B cell (primary cell): ENCODE results near the gene CEP43. TPM values are rescaled to one million over a fixed set of nuclear protein-coding genes. Genes with fewer than 3 reads are reported as not detected.

ENCODE experiments used
- ATAC-seq: fragments of 200-7000 bp; cut with Tn5 transposase; one replicate; pipeline ENCODE4 v1.10.0; 2021; ENCODE audit warnings: low read depth, mild to moderate bottlenecking, moderate number of reproducible peaks, moderate library complexity
- CTCF ChIA-PET: fragments of 350-600 bp; sonication (Branson Sonifier 250); formaldehyde crosslinking; loops from one replicate; lab custom pipeline; 2021; ENCODE audit warnings: antibody characterized with exemption, inconsistent platforms; lab: Charles Lee
- POLR2A ChIA-PET: fragments of 350-600 bp; sonication (Branson Sonifier 250); formaldehyde crosslinking; loops from one replicate; lab custom pipeline; 2021; ENCODE audit warnings: antibody characterized with exemption; lab: Charles Lee
- DNase-seq: peaks from one replicate; pipeline ENCODE4 v3.0.0; 2013
- H2AFZ ChIP-seq: 2 replicates; pipeline ENCODE4 v1.6.1; 2012; ENCODE audit warnings: mild to moderate bottlenecking, low read depth, low read length; ENCODE audit not compliant: insufficient read depth, poor library complexity, severe bottlenecking
- H3K27ac ChIP-seq, 2 donors: 1 replicate in 1 of 2; 2 replicates in 1 of 2; pipeline ENCODE4 v1.5.1; 2012 to 2013; ENCODE audit warnings: low read length in 2 of 2, mild to moderate bottlenecking in 2 of 2, moderate library complexity in 1 of 2
- H3K27me3 ChIP-seq, 4 experiments: fragments of 200-600 bp in 1 of 4; sonication (generic) in 1 of 4; replicated peaks in 1 of 4; 1 replicate in 2 of 4; 2 replicates in 2 of 4; pipeline versions ENCODE4 v1.6.1 to v1.7.0; 2013 to 2016; ENCODE audit warnings: low read length in 3 of 4, mild to moderate bottlenecking in 2 of 4, mixed read lengths in 1 of 4, moderate library complexity in 1 of 4; ENCODE audit not compliant: insufficient read depth in 4 of 4, control insufficient read depth in 3 of 4; ENCODE audit errors: control extremely low read depth in 1 of 4
- H3K36me3 ChIP-seq, 2 experiments: replicated peaks in 1 of 2; 1 replicate in 1 of 2; 2 replicates in 1 of 2; pipeline versions ENCODE4 v1.6.1 to v1.7.1; 2013; ENCODE audit warnings: low read length in 1 of 2; ENCODE audit not compliant: insufficient read depth in 2 of 2, control insufficient read depth in 1 of 2; ENCODE audit errors: control extremely low read depth in 1 of 2, extremely low read depth in 1 of 2
- H3K4me1 ChIP-seq, 2 donors: fragments of 200-600 bp in 1 of 2; sonication (generic) in 1 of 2; 1 replicate in 1 of 2; 2 replicates in 1 of 2; pipeline versions ENCODE4 v1.5.1 to v1.6.1; 2013 to 2017; ENCODE audit warnings: low read length in 2 of 2; ENCODE audit not compliant: control insufficient read depth in 2 of 2, insufficient read depth in 2 of 2
- H3K4me2 ChIP-seq: replicated peaks from 2 replicates; pipeline ENCODE3; 2012; ENCODE audit warnings: mild to moderate bottlenecking, low read depth, low read length; ENCODE audit not compliant: poor library complexity, severe bottlenecking
- H3K4me3 ChIP-seq, 5 experiments: fragments of 200-600 bp in 1 of 5; sonication (generic) in 1 of 5; 1 replicate in 3 of 5; 2 replicates in 2 of 5; pipeline versions ENCODE4 v1.5.1 to v1.7.0; 2011 to 2016; ENCODE audit warnings: low read length in 4 of 5, mild to moderate bottlenecking in 4 of 5, low read depth in 2 of 5, control low read depth in 1 of 5, moderate library complexity in 1 of 5; ENCODE audit not compliant: insufficient read depth in 1 of 5; ENCODE audit errors: control extremely low read depth in 1 of 5, extremely low read depth in 1 of 5
- H3K79me2 ChIP-seq: fragments of 200-600 bp; sonication (generic); one replicate; pipeline ENCODE4 v1.6.0; 2016; ENCODE audit warnings: low read length; ENCODE audit not compliant: control insufficient read depth, insufficient read depth
- H3K9ac ChIP-seq: fragments of 200-600 bp; sonication (generic); 2 replicates; pipeline ENCODE4 v1.6.1; 2017; ENCODE audit warnings: mild to moderate bottlenecking, low read length, moderate library complexity
- H3K9me3 ChIP-seq, 3 donors: one replicate each; pipeline versions ENCODE4 v1.6.1 to v1.7.1; 2013; ENCODE audit warnings: low read length in 2 of 3; ENCODE audit not compliant: control insufficient read depth in 2 of 3, insufficient read depth in 1 of 3; ENCODE audit errors: control extremely low read depth in 1 of 3
- H4K20me1 ChIP-seq: 2 replicates; pipeline ENCODE4 v1.6.0; 2012; ENCODE audit warnings: mild to moderate bottlenecking, low read length; ENCODE audit not compliant: insufficient read depth, control insufficient read depth, poor library complexity, severe bottlenecking
- H3K27ac Mint-ChIP-seq: one replicate; pipeline ENCODE4 v1.8.0; 2021; ENCODE audit warnings: mixed read lengths
- H3K27me3 Mint-ChIP-seq: one replicate; pipeline ENCODE4 v1.8.0; 2021; ENCODE audit warnings: mixed read lengths
- H3K4me1 Mint-ChIP-seq: one replicate; pipeline ENCODE4 v1.8.0; 2021; ENCODE audit warnings: mixed read lengths
- H3K4me3 Mint-ChIP-seq: one replicate; pipeline ENCODE4 v1.8.0; 2021; ENCODE audit warnings: mixed read lengths
- H3K9me3 Mint-ChIP-seq: one replicate; pipeline ENCODE4 v1.8.0; 2022; ENCODE audit warnings: mixed read lengths; ENCODE audit not compliant: insufficient read depth
- EZH2 ChIP-seq: IDR thresholded peaks from 2 replicates; pipeline ENCODE4 v1.6.1; 2012; ENCODE audit warnings: borderline replicate concordance, low read depth, mild to moderate bottlenecking, moderate library complexity, low read length; ENCODE audit not compliant: insufficient read depth, poor library complexity, severe bottlenecking
- WGBS: methylation state at CpG from one replicate; pipeline ENCODE4 v1.1.5; 2013; ENCODE audit warnings: missing lambda C conversion rate; ENCODE audit not compliant: insufficient coverage; 5-methylcytosine and 5-hydroxymethylcytosine counted together
- intact Hi-C: fragments of 100-400 bp; cut with micrococcal nuclease; formaldehyde crosslinking; loops from one replicate; pipeline ENCODE4 v1.10.0; 2022
- polyA plus RNA-seq: library from polyadenylated mRNA; depleted of rRNA; stranded (reverse); fragments of >200 nt; gene quantifications from 2 replicates; pipeline ENCODE4 v1.2.3, GENCODE V29; 2012
- total RNA-seq, 2 donors: library from RNA; stranded (reverse); fragments of 120-200 nt in 1 of 2; gene quantifications; 1 replicate in 1 of 2; 2 replicates in 1 of 2; pipeline versions ENCODE4 v1.2.3 to v1.2.4, GENCODE V29; 2013 to 2022
- TF ChIP-seq, protein P1 (sequence below): fragments of 200-600 bp; IDR thresholded peaks from one replicate; pipeline ENCODE4 v1.8.0; 2022; ENCODE audit warnings: antibody characterized with exemption, mild to moderate bottlenecking

Gene CEP43
- total and polyA plus RNA-seq, 2 donors (not counting 1 experiment from before 2014, with no cell fraction given): 10.1 to 39.7 TPM

GRCh38 chr6:166980738-166981137, 18.5 kb upstream of the CEP43 start:
- ATAC-seq: no peak
- H3K9ac ChIP-seq: no peak overlapping the region

DNA sequence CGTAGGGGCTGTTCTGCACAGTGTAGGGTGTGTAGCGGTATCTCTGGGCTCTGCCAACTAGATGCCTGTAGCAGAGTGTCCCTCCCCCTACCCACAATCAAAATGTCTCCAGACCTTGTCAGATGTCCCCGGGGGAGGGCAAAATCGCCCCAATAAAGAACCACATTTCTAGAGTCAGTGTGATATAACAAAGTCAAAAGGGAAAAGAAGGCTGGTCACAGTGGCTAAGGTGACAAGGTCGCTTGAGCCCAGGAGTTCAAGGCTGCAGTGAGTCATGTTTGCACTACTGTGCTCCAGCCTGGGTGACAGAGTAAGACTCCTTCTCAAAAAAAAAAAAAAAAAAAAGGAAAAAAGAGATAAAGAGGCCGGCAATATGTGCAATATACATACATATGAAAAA, 11.7 kb upstream of the CEP43 start:
- H3K79me2 ChIP-seq: peaks cover 27% of the 10 kb centered on the region
- ChIA-PET POLR2A (no interaction called here), CTCF (interaction anchor here (1.1 to 8.7 kb wide), 10 partner anchors 18 to 213 kb away, joined by 3 to 130 read pairs (median 48); partner anchors contain the start of gene RNASET2)
- H3K36me3 ChIP-seq: no peaks in the 10 kb centered on the region
- no peak overlapping the region for H3K27ac ChIP-seq
- ATAC-seq: no peak
- intact Hi-C loops: loop anchor here (5.0 kb wide), 1 partner anchor 300 kb away; no protein-coding TSS in a partner anchor
- H3K27me3 Mint-ChIP-seq: no peaks in the 10 kb centered on the region
- H3K4me3 ChIP-seq: no peak overlapping the region
- no peak overlapping the region for H2AFZ ChIP-seq
- no peak for TF ChIP-seq EZH2
- TF ChIP-seq, protein P1, sequence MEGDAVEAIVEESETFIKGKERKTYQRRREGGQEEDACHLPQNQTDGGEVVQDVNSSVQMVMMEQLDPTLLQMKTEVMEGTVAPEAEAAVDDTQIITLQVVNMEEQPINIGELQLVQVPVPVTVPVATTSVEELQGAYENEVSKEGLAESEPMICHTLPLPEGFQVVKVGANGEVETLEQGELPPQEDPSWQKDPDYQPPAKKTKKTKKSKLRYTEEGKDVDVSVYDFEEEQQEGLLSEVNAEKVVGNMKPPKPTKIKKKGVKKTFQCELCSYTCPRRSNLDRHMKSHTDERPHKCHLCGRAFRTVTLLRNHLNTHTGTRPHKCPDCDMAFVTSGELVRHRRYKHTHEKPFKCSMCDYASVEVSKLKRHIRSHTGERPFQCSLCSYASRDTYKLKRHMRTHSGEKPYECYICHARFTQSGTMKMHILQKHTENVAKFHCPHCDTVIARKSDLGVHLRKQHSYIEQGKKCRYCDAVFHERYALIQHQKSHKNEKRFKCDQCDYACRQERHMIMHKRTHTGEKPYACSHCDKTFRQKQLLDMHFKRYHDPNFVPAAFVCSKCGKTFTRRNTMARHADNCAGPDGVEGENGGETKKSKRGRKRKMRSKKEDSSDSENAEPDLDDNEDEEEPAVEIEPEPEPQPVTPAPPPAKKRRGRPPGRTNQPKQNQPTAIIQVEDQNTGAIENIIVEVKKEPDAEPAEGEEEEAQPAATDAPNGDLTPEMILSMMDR: no peak
- no peaks in the 10 kb centered on the region for H3K4me1 ChIP-seq
- no peaks in the 10 kb centered on the region for H3K9me3 Mint-ChIP-seq
- H3K9me3 ChIP-seq: no peaks in the 10 kb centered on the region
- no peak overlapping the region for H3K9ac ChIP-seq
- H3K27ac Mint-ChIP-seq: no peak overlapping the region
- no peak for DNase-seq
- no peaks in the 10 kb centered on the region for H3K27me3 ChIP-seq
- H3K4me3 Mint-ChIP-seq: no peak overlapping the region
- peaks cover 7% of the 10 kb centered on the region for H3K4me1 Mint-ChIP-seq
- no peak overlapping the region for H3K4me2 ChIP-seq
- no peaks in the 10 kb centered on the region for H4K20me1 ChIP-seq
- WGBS: no CpG with 5 or more reads among the region's 6 CpGs

More at GRCh38 chr6:166980738-166981137, 18.5 kb upstream of the CEP43 start:
- Mint-ChIP-seq H3K4me1 (no peaks in the 10 kb centered on the region), H3K9me3 (no peaks in the 10 kb centered on the region), H3K27me3 (no peaks in the 10 kb centered on the region), H3K27ac (no peak overlapping the region), H3K4me3 (no peak overlapping the region)
- WGBS: no CpG with 5 or more reads among the region's 3 CpGs
- no peaks in the 10 kb centered on the region for H3K36me3 ChIP-seq
- no peak for TF ChIP-seq EZH2
- TF ChIP-seq, protein P1: no peak
- intact Hi-C loops: no loop called here
- H3K4me3 ChIP-seq: no peak overlapping the region
- H2AFZ ChIP-seq: no peak overlapping the region
- DNase-seq: no peak
- peaks cover 8% of the 10 kb centered on the region for H3K79me2 ChIP-seq
- H3K27me3 ChIP-seq: no peaks in the 10 kb centered on the region
- POLR2A ChIA-PET: no interaction called here
- no peaks in the 10 kb centered on the region for H3K9me3 ChIP-seq
- H4K20me1 ChIP-seq: no peaks in the 10 kb centered on the region
- H3K4me1 ChIP-seq: no peaks in the 10 kb centered on the region
- no peak overlapping the region for H3K4me2 ChIP-seq
- no peak overlapping the region for H3K27ac ChIP-seq
- CTCF ChIA-PET: interaction anchor here (1.0 to 3.4 kb wide), 5 partner anchors 9 to 205 kb away, joined by 3 to 14 read pairs (median 4); no protein-coding TSS in a partner anchor
